Measurements from ENCODE around the gene MALRD1.

GRCh38 chr10:19783721-19784120 lies 735.1 kb downstream of the MALRD1 start:
- TF ChIP-seq CTCF (conservative IDR thresholded peaks at IDR 0.05; ENCODE audit: low read depth, low read length) (no peak), EZH2 (IDR thresholded peaks at IDR 0.05; ENCODE audit: borderline replicate concordance, low read depth, low read length, poor library complexity, severe bottlenecking) (no peak)

Measured in A673 (cell line).